HEK293 (cell line): ENCODE measurements around the gene SDR42E1.

Experiments used
- CTCF ChIA-PET: fragments of 350-600 bp; formaldehyde crosslinking; extraction: SDS; loops from one replicate; lab custom pipeline; 2021; ENCODE audit warnings: antibody characterized with exemption; lab: Yijun Ruan, JAX
- POLR2A ChIA-PET: fragments of 300-600 bp; formaldehyde crosslinking; extraction: SDS; loops from one replicate; lab custom pipeline; 2020; ENCODE audit warnings: antibody characterized with exemption, inconsistent platforms; lab: Yijun Ruan, JAX
- H3K27ac ChIP-seq: fragments of 200-500 bp; sonication (Bioruptor generic); 2 replicates; pipeline ENCODE4 v1.5.1; 2014; ENCODE audit warnings: low read depth, low read length, control low read depth, inconsistent platforms; ENCODE audit errors: extremely low read depth
- H3K36me3 ChIP-seq, 2 experiments: fragments of 200-500 bp in 1 of 2; sonication (Bioruptor generic) in 1 of 2; 1 replicate in 1 of 2; 2 replicates in 1 of 2; pipeline ENCODE4 v1.5.1; 2014 to 2017; ENCODE audit warnings: inconsistent platforms in 2 of 2, low read length in 2 of 2; ENCODE audit not compliant: control insufficient read depth in 2 of 2, insufficient read depth in 1 of 2
- H3K4me1 ChIP-seq: fragments of 200-500 bp; sonication (Bioruptor generic); 2 replicates; pipeline ENCODE4 v1.5.1; 2014; ENCODE audit warnings: mild to moderate bottlenecking, low read length, inconsistent platforms; ENCODE audit not compliant: control insufficient read depth, insufficient read depth
- H3K4me3 ChIP-seq: 2 replicates; pipeline ENCODE4 v1.5.1; 2011; ENCODE audit warnings: low read depth, mild to moderate bottlenecking, control low read depth, low read length, moderate library complexity
- H3K9me3 ChIP-seq: fragments of 200-500 bp; sonication (Bioruptor generic); 2 replicates; pipeline ENCODE4 v1.5.1; 2014; ENCODE audit warnings: low read depth, low read length, inconsistent platforms; ENCODE audit not compliant: control insufficient read depth, insufficient read depth
- GLI2 ChIP-seq: fragments of 450-650 bp; formaldehyde crosslinking; IDR thresholded peaks from 2 replicates; pipeline ENCODE4; 2017; ENCODE audit warnings: missing biosample characterization, missing genetic modification characterization, low read depth, borderline replicate concordance
- GLIS2 ChIP-seq: fragments of 450-650 bp; formaldehyde crosslinking; IDR thresholded peaks from 2 replicates; pipeline ENCODE4 v1.5.1; 2016; ENCODE audit warnings: missing biosample characterization, missing genetic modification characterization
- OSR2 ChIP-seq: fragments of 450-650 bp; formaldehyde crosslinking; IDR thresholded peaks from 2 replicates; pipeline ENCODE4 v1.5.1; 2016; ENCODE audit warnings: missing biosample characterization, missing genetic modification characterization
- SP3 ChIP-seq: fragments of 450-650 bp; formaldehyde crosslinking; IDR thresholded peaks from 2 replicates; pipeline ENCODE4 v1.5.1; 2016; ENCODE audit warnings: missing biosample characterization, missing genetic modification characterization
- TCF7L2 ChIP-seq: IDR thresholded peaks from 2 replicates; pipeline ENCODE4 v1.6.1; 2011; ENCODE audit warnings: low read depth, mild to moderate bottlenecking, inconsistent platforms, low read length, moderate library complexity, borderline replicate concordance
- ZFHX2 ChIP-seq: fragments of 450-650 bp; formaldehyde crosslinking; conservative IDR thresholded peaks from 2 replicates; pipeline ENCODE4 v1.5.1; 2016; ENCODE audit warnings: missing biosample characterization, missing genetic modification characterization
- ZIC2 ChIP-seq: fragments of 450-650 bp; formaldehyde crosslinking; IDR thresholded peaks from 2 replicates; pipeline ENCODE4 v1.5.1; 2016; ENCODE audit warnings: missing biosample characterization, missing genetic modification characterization
- ZNF146 ChIP-seq: fragments of 450-650 bp; formaldehyde crosslinking; IDR thresholded peaks from 2 replicates; pipeline ENCODE4 v1.5.1; 2016; ENCODE audit warnings: missing biosample characterization, missing genetic modification characterization
- ZNF16 ChIP-seq: fragments of 450-650 bp; formaldehyde crosslinking; IDR thresholded peaks from 2 replicates; pipeline ENCODE4 v1.5.1; 2016; ENCODE audit warnings: low read depth, missing biosample characterization, missing genetic modification characterization
- ZNF18 ChIP-seq: fragments of 450-650 bp; formaldehyde crosslinking; IDR thresholded peaks from 2 replicates; pipeline ENCODE4 v1.5.1; 2016; ENCODE audit warnings: missing biosample characterization, missing genetic modification characterization
- ZNF211 ChIP-seq: fragments of 450-650 bp; formaldehyde crosslinking; IDR thresholded peaks from 2 replicates; pipeline ENCODE4 v1.5.1; 2016; ENCODE audit warnings: low read depth, missing biosample characterization, missing genetic modification characterization
- ZNF366 ChIP-seq: fragments of 450-650 bp; formaldehyde crosslinking; conservative IDR thresholded peaks from 2 replicates; pipeline ENCODE4 v1.5.1; 2016; ENCODE audit warnings: missing biosample characterization, missing genetic modification characterization
- ZNF423 ChIP-seq: fragments of 450-650 bp; formaldehyde crosslinking; IDR thresholded peaks from 2 replicates; pipeline ENCODE4 v1.5.1; 2016; ENCODE audit warnings: missing biosample characterization, missing genetic modification characterization
- ZNF426 ChIP-seq: fragments of 450-650 bp; formaldehyde crosslinking; IDR thresholded peaks from 2 replicates; pipeline ENCODE4 v1.5.1; 2017; ENCODE audit warnings: missing biosample characterization, missing genetic modification characterization, mild to moderate bottlenecking, inconsistent platforms, moderate library complexity
- ZNF518A ChIP-seq: fragments of 450-650 bp; formaldehyde crosslinking; conservative IDR thresholded peaks from 2 replicates; pipeline ENCODE4 v1.5.1; 2016; ENCODE audit warnings: low read depth, missing biosample characterization, missing genetic modification characterization
- ZNF521 ChIP-seq: fragments of 450-650 bp; formaldehyde crosslinking; IDR thresholded peaks from 2 replicates; pipeline ENCODE4 v1.5.1; 2017; ENCODE audit warnings: missing biosample characterization, mild to moderate bottlenecking, missing genetic modification characterization
- ZNF558 ChIP-seq: fragments of 450-650 bp; formaldehyde crosslinking; IDR thresholded peaks from 2 replicates; pipeline ENCODE4 v1.5.1; 2016; ENCODE audit warnings: missing biosample characterization, missing genetic modification characterization
- ZNF560 ChIP-seq: fragments of 450-650 bp; formaldehyde crosslinking; IDR thresholded peaks from 2 replicates; pipeline ENCODE4 v1.5.1; 2017; ENCODE audit warnings: missing biosample characterization, missing genetic modification characterization, borderline replicate concordance
- ZNF585B ChIP-seq: fragments of 450-650 bp; formaldehyde crosslinking; IDR thresholded peaks from 2 replicates; pipeline ENCODE4 v1.5.1; 2016; ENCODE audit warnings: missing biosample characterization, missing genetic modification characterization
- ZNF610 ChIP-seq: fragments of 450-650 bp; formaldehyde crosslinking; IDR thresholded peaks from 2 replicates; pipeline ENCODE4 v1.5.1; 2016; ENCODE audit warnings: missing biosample characterization, missing genetic modification characterization, borderline replicate concordance
- ZNF624 ChIP-seq: fragments of 450-650 bp; formaldehyde crosslinking; IDR thresholded peaks from 2 replicates; pipeline ENCODE4 v1.5.1; 2017; ENCODE audit warnings: missing biosample characterization, missing genetic modification characterization
- ZNF645 ChIP-seq: fragments of 450-650 bp; formaldehyde crosslinking; IDR thresholded peaks from 2 replicates; pipeline ENCODE4; 2016; ENCODE audit warnings: missing biosample characterization, missing genetic modification characterization
- ZNF658 ChIP-seq: fragments of 450-650 bp; formaldehyde crosslinking; IDR thresholded peaks from 2 replicates; pipeline ENCODE4; 2016; ENCODE audit warnings: missing biosample characterization, missing genetic modification characterization

SDR42E1 gene

GRCh38 chr16:82011199-82011641 is at the start of gene SDR42E1:
SDR42E1 (minus strand) TSS chr16:82011470; CDS start chr16:82000858, 10,612 bp downstream.
- Histone ChIP-seq H3K36me3 (no peaks in the 10 kb centered on the region), H3K9me3 (no peaks in the 10 kb centered on the region), H3K27ac (no peak within 1 kb of the TSS), H3K4me1 (no peaks in the 10 kb centered on the region), H3K4me3 (peak within 1 kb of the TSS; percentile 45)
- no peak for TF ChIP-seq ZNF18
- no peak for TF ChIP-seq ZNF146 (tag by site-specific recombination)
- no peak for TF ChIP-seq ZNF610 (tag by site-specific recombination)
- TF ChIP-seq GLIS2 (tag by site-specific recombination): no peak
- no peak for TF ChIP-seq ZNF558 (tag by site-specific recombination)
- no peak for TF ChIP-seq ZNF624 (tag by site-specific recombination)
- TF ChIP-seq ZIC2 (tag by site-specific recombination): no peak
- POLR2A ChIA-PET: interaction anchor here (0.7 kb wide), 1 partner anchor 26 kb away, joined by 3 read pairs; no protein-coding TSS in a partner anchor
- CTCF ChIA-PET: interaction anchor here (1.8 kb wide), 1 partner anchor 14 kb away, joined by 6 read pairs; no protein-coding TSS in a partner anchor

- no peak overlapping the region for H3K4me3 ChIP-seq
- CTCF ChIA-PET: interaction anchor here (0.7 to 1.2 kb wide), 3 partner anchors 8 to 170 kb away, joined by 3 to 4 read pairs (median 3); no protein-coding TSS in a partner anchor
- POLR2A ChIA-PET: no interaction called here
- no peaks in the 10 kb centered on the region for H3K9me3 ChIP-seq
- no peaks in the 10 kb centered on the region for H3K36me3 ChIP-seq
- TF ChIP-seq ZFHX2 (tag by site-specific recombination): no peak
- TF ChIP-seq ZNF146 (tag by site-specific recombination): no peak
- TF ChIP-seq ZNF658: no peak
- TF ChIP-seq ZNF211 (tag by site-specific recombination): no peak
- TF ChIP-seq ZNF521 (tag by site-specific recombination): no peak
- no peak for TF ChIP-seq ZNF16 (tag by site-specific recombination)
- TF ChIP-seq ZNF560: no peak
- no peak for TF ChIP-seq OSR2 (tag by site-specific recombination)
- no peak for TF ChIP-seq ZNF423 (tag by site-specific recombination)
- no peaks in the 10 kb centered on the region for H3K4me1 ChIP-seq
- H3K27ac ChIP-seq: no peak overlapping the region
These were observed 48.7 kb upstream of the SDR42E1 start for GRCh38 chr16:82059983-82060421.

- Histone ChIP-seq H3K4me3 (no peak overlapping the region), H3K4me1 (no peaks in the 10 kb centered on the region), H3K27ac (no peak overlapping the region), H3K9me3 (no peaks in the 10 kb centered on the region), H3K36me3 (no peaks in the 10 kb centered on the region)
- POLR2A ChIA-PET: no interaction called here
- CTCF ChIA-PET: interaction anchor here (1.0 to 1.2 kb wide), 2 partner anchors 170 to 171 kb away, joined by 3 to 4 read pairs; no protein-coding TSS in a partner anchor
- TF ChIP-seq SP3 (tag by site-specific recombination): no peak
- no peak for TF ChIP-seq ZNF366 (tag by site-specific recombination)
- TF ChIP-seq TCF7L2: no peak
- no peak for TF ChIP-seq GLI2 (tag by site-specific recombination)
- TF ChIP-seq ZNF585B (tag by site-specific recombination): no peak
- TF ChIP-seq ZNF518A (tag by site-specific recombination): no peak
- TF ChIP-seq ZNF645 (tag by site-specific recombination): no peak
- no peak for TF ChIP-seq ZNF426 (tag by site-specific recombination)
These were observed 48.1 kb upstream of the SDR42E1 start for GRCh38 chr16:82059161-82059982.
